ENCODE data around the gene TSHZ2.

Gene TSHZ2

GRCh38 chr20:52937591-52938100, 34.5 kb upstream of the TSHZ2 start:
- Histone ChIP-seq H4K20me1 (ENCODE audit: insufficient read depth) (no peaks in the 10 kb centered on the region), H3K4me3 (IDR thresholded peaks at IDR 0.05; ENCODE audit: insufficient read depth, low read depth, low read length) (no peak overlapping the region), H3K4me1 (ENCODE audit: low read depth, poor library complexity, severe bottlenecking) (no peaks in the 10 kb centered on the region), H3K27ac (no peak overlapping the region), H3K9ac (no peak overlapping the region), H3K36me3 (ENCODE audit: insufficient read depth) (no peaks in the 10 kb centered on the region), H2AFZ (ENCODE audit: low read depth) (no peak overlapping the region), H3K79me2 (ENCODE audit: insufficient read depth, low read depth) (no peaks in the 10 kb centered on the region), H3K27me3 (ENCODE audit: insufficient read depth, low read depth) (no peaks in the 10 kb centered on the region), H3K4me2 (no peak overlapping the region)
- no peak for TF ChIP-seq CTCF (conservative IDR thresholded peaks at IDR 0.05; ENCODE audit: low read depth, low read length)

GRCh38 chr20:52939141-52939540, 33.0 kb upstream of the TSHZ2 start:
- Histone ChIP-seq H3K4me1 (ENCODE audit: low read depth, poor library complexity, severe bottlenecking) (no peaks in the 10 kb centered on the region), H3K4me2 (no peak overlapping the region), H3K79me2 (ENCODE audit: insufficient read depth, low read depth) (no peaks in the 10 kb centered on the region), H3K27ac (no peak overlapping the region), H2AFZ (ENCODE audit: low read depth) (no peak overlapping the region), H3K4me3 (IDR thresholded peaks at IDR 0.05; ENCODE audit: insufficient read depth, low read depth, low read length) (no peak overlapping the region), H3K27me3 (ENCODE audit: insufficient read depth, low read depth) (no peaks in the 10 kb centered on the region), H4K20me1 (ENCODE audit: insufficient read depth) (no peaks in the 10 kb centered on the region), H3K9ac (no peak overlapping the region), H3K36me3 (ENCODE audit: insufficient read depth) (no peaks in the 10 kb centered on the region)
- TF ChIP-seq CTCF (conservative IDR thresholded peaks at IDR 0.05; ENCODE audit: low read depth, low read length) = no peak

- Histone ChIP-seq H3K9ac (no peak overlapping the region), H4K20me1 (ENCODE audit: insufficient read depth) (no peaks in the 10 kb centered on the region), H3K4me3 (IDR thresholded peaks at IDR 0.05; ENCODE audit: insufficient read depth, low read depth, low read length) (no peak overlapping the region), H3K27me3 (ENCODE audit: insufficient read depth, low read depth) (no peaks in the 10 kb centered on the region), H2AFZ (ENCODE audit: low read depth) (no peak overlapping the region), H3K27ac (no peak overlapping the region), H3K36me3 (ENCODE audit: insufficient read depth) (no peaks in the 10 kb centered on the region), H3K4me1 (ENCODE audit: low read depth, poor library complexity, severe bottlenecking) (no peaks in the 10 kb centered on the region), H3K4me2 (no peak overlapping the region), H3K79me2 (ENCODE audit: insufficient read depth, low read depth) (no peaks in the 10 kb centered on the region)
- TF ChIP-seq CTCF (conservative IDR thresholded peaks at IDR 0.05; ENCODE audit: low read depth, low read length) = no peak
Observed at GRCh38 chr20:52941808-52942207, 30.4 kb upstream of the TSHZ2 start.

GRCh38 chr20:52943185-52943841, 28.8 kb upstream of the TSHZ2 start:
- H4K20me1 ChIP-seq (ENCODE audit: insufficient read depth) = no peaks in the 10 kb centered on the region
- no peak for TF ChIP-seq CTCF (conservative IDR thresholded peaks at IDR 0.05; ENCODE audit: low read depth, low read length)
- no peaks in the 10 kb centered on the region for H3K4me1 ChIP-seq (ENCODE audit: low read depth, poor library complexity, severe bottlenecking)
- no peaks in the 10 kb centered on the region for H3K27me3 ChIP-seq (ENCODE audit: insufficient read depth, low read depth)
- no peak overlapping the region for H3K4me2 ChIP-seq
- no peaks in the 10 kb centered on the region for H3K36me3 ChIP-seq (ENCODE audit: insufficient read depth)
- H3K9ac ChIP-seq = no peak overlapping the region
- H2AFZ ChIP-seq (ENCODE audit: low read depth) = no peak overlapping the region
- H3K79me2 ChIP-seq (ENCODE audit: insufficient read depth, low read depth) = no peaks in the 10 kb centered on the region
- no peak overlapping the region for H3K27ac ChIP-seq
- no peak overlapping the region for H3K4me3 ChIP-seq (IDR thresholded peaks at IDR 0.05; ENCODE audit: insufficient read depth, low read depth, low read length)
